HG02970 (cell line): Measurements from ENCODE around the gene DTNB.

ENCODE experiments used
- ATAC-seq: cut with Tn5 transposase; IDR thresholded peaks from one replicate; pipeline ENCODE4 v1.9.1; 2021; ENCODE audit warnings: mild to moderate bottlenecking, moderate library complexity, moderate number of reproducible peaks; ENCODE audit not compliant: unreplicated experiment, low FRiP score

DTNB gene

DNA sequence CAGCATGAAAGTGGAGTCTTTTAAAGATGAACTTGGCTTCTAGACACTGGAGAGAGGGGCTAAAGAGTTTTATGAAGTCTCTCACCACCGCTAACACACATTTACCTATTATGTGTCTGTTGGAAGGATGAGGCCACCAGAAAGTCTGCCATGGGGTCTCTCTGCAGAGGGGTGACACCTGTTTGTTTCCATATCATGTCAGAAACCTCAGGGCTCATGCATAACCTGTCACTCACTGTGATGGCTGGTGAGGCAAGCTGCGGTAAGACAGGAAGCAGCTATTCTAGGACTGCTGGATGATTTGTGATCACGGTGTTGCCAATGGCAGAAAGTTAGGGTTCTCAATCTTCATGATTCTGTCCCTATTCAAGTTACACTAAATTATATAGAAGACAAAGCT, 270.9 kb downstream of the DTNB start:
- peak; percentile 33 for ATAC-seq

DNA sequence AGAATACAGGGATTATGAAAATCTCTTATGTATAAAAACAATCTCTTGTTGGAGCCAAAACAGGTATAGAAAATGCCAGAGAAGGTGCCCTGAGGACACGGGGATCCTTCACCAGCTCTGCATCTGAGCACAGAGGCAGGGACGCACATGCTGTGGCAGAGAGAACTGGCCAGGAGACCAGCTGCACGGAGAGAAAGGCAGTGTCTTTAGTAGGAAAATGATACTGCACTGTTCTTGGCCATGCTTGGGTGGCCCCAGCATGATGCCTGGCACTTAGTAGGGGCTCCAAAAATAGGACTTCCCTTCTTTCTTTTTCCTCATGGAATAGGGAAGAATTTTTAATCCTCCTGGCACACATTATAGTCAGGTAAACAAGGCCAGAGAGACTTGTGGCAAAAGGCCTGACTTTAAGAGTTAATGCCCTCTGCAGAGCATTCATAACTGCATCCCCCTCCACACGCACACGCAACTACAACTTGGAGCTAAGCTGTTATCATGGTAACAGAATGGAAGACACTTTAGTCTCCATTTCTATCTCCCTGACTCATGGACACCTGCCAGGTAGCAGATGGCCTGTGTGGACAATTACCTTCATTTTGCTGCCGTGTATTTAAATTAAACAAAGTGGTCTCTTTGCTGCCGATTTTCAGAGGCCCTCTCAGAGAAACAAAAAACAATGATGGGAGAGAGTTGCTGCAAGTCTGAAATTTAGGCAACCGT, 271.9 kb downstream of the DTNB start:
- ATAC-seq = no peak

DNA sequence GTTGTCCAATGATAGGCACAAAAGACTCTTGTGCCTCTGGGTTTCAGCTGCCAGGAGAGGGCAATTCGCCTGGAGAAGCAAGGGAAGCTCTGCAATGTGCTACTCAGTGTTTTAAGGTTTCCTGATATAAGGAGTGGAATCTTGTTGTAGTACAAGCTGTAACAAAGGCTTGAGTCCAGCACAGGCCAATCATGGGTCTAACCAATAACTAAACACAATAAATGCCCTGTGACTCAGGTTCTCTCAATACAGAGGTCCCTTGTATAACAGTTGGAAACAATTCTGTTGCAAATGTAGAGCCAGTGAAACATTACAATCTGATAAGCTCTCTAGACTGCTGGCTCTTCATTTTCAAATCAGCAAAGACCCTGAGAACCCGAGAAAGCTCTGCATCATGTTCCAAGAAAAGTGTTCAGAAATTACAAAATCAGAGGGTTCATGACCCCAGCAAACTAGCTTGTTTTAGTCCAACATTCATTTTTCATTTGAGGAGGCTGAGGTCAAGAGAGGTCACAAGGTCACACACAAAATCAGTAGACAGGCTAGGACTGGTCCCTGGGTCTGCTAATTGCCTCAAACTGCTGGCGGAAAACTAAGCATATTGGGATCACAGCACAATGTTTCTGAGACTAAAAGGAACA, 272.7 kb downstream of the DTNB start:
- ATAC-seq = no peak

DNA sequence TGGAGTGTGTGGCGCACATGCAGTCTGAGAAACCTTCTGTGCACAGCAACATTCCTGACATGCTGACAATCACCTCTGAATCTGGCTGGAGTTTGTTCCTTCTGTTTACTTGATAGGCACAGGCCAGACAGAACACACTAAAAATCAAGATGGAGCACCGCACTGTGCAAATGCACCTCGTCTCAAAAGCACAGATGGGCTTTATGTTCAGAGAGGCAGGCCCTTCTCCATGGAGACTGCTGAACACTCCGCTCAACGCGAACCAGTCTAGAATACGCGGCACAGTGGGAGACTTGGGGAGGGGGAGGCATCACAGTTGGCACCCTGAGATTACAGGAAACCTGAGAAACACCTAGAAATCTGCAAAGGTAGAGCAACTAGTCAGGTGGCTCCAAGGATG, 273.2 kb downstream of the DTNB start:
- no peak for ATAC-seq

GRCh38 chr2:25398534-25398933, 274.8 kb downstream of the DTNB start:
- ATAC-seq = no peak

- ATAC-seq = no peak
Observed at GRCh38 chr2:25397777-25398176, 275.6 kb downstream of the DTNB start.

DNA sequence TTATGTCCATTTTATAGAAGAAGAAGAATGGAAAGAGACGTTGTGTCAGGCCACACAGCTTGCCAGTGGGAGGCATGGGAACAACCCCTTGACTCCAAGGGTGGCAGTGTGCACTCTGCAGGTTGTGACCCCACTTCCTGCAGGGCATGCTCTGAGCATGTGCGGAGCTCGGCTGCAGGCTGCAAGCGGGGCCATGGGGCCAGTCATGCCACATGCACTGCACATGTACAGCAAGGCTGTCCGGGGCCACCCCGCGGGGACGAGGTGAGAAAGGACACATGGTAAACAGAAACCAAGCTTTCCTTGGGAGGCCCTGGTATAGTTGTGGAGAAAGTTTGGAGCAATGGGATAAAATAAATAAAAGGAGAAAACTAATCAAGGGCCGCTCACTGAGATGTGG, 284.2 kb downstream of the DTNB start:
- ATAC-seq = no peak

DNA sequence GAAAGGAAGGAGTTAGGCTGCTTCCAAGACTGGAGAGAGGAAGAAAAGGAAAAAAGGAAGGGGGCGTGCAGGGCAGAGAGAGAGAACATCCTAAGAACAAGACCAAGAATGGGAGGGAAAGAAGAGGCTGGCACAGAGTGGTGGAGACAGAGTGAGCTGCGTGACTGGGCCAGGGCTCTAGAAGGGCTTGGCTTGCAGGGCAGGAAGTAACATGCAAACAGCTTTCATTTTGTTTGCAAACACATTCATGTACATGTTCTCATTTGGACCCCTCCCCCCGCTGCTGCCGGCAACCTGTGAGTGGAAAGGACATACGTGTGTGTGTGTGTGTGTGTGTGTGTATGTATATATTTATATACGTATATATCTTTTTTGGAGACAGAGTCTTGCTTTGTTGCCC, 284.9 kb downstream of the DTNB start:
- no peak for ATAC-seq

DNA sequence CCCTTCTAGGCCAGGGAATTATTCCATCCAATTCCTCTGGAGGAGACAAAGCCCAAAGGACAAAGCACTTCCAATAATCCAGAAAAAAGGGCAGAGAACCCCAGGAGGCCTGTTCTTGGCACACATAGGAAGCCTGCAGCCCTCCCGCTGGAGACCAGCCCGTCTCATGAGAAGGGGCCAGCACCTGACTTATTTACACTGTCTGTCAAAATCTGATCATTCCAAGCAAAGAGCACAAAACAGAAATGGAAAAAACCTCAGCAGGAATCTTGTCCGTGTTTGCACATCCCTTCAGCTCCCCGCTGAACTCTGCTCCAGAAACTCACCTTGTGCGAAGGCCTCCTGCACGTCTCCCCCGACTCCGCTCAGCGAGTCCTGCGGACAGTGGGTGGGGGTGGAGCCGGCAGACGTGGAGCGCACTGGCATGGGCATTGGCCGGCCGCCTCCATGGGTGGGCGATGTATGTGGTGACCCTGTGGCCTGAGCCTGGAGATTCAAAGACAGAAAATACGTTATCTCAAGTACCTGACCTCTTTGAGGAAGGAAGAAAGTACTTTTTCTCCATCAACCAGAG, 285.4 kb downstream of the DTNB start:
- ATAC-seq = no peak

GRCh38 chr2:25386971-25387875, 286.2 kb downstream of the DTNB start:
- no peak for ATAC-seq

- no peak for ATAC-seq
Observed at GRCh38 chr2:25385910-25386309, 287.5 kb downstream of the DTNB start.

GRCh38 chr2:25383806-25384205, 289.6 kb downstream of the DTNB start:
- ATAC-seq = no peak

DNA sequence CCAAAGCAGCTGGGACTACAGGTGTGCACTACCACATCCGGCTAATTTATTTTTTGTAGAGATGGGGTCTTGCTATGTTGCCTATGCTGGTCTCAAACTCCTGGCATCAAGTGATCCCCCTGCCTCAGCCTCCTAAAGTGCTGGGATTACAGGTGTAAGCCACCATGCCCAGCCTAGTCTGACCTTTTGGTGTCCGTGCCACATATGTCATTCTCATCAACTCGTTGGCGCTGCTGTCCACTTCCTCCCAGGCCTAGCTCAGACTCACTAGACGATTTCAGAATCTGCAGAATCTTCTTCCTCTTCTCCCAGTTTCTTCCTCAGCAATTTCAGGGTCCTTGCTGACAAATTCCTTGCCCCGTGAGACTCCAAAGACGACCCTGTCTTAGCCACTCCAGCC, 291.9 kb downstream of the DTNB start:
- ATAC-seq = no peak

GRCh38 chr2:25380586-25381375, 292.6 kb downstream of the DTNB start:
- ATAC-seq = no peak

DNA sequence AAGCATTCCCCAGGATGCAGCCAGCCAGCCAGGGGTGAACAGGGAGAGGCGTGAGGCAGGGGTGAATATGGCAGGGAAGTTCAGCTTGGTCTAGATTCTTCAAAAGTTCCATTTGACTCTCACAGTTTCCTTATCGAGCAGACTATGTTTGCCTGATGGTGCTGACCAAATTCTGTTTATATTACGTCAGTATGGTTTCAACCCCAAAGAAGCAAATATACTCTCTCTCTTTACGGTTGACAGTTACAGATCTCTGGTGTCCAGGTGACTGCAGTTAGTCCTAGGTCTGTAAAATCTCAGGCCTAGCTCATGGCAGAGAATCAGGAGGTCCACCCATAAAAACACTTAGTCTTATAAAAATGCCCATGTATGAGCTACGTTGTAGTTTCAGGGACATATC, 293.4 kb downstream of the DTNB start:
- no peak for ATAC-seq

GRCh38 chr2:25379535-25379934, 293.8 kb downstream of the DTNB start:
- no peak for ATAC-seq

- no peak for ATAC-seq
Observed at GRCh38 chr2:25378731-25379490, 294.5 kb downstream of the DTNB start.

GRCh38 chr2:25377822-25378421, 295.5 kb downstream of the DTNB start:
- ATAC-seq = no peak
